ENCODE measurements around the gene HVCN1. TPM values are rescaled to one million over a fixed set of nuclear protein-coding genes. Genes with fewer than 3 reads are reported as not detected.

Gene HVCN1
- total and polyA plus RNA-seq, 10 donors = 46.9 to 114 (median 69.0) TPM

DNA sequence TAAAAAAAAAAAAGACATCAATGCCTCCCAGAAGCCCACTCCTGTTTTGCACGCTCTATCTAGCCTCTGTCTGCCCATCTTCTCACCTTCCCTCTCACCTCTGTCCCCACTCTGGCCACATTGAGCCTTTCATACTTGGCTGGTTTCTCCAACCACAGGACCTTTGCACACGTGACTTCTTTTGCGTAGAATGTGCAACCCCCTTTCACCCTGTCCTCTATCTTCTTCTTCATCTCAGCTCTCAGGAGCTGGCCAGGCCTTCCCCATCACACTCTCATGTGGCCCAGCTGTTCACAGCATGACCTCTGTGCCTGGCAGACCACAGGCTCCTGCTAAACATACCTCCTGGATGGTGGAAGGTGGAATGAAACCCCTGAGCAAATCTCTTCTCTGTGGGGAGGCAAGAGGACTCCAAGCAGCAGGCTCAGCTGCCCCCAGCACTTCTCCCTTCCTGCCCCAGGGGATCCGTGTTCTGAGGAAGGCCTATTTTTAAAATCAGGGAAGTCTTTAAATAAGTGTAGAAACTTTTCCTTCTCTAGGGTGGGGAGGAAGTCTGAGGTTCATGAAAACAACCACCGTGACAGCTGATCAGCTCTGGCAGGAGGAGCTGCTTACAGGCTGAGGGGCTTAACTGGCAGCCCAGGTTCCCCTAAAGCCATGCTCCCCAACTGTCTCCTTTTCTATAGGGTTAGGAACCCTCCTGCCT is 11.6 kb downstream of the HVCN1 start:
- H3K27ac ChIP-seq = peak overlapping the region in 6 of 8 donors; percentile 36 to 80 (median 66)
- WGBS, 5 donors = 27 to 35% (median 31%) methylated on average over 5 of the region's 5 CpGs

DNA sequence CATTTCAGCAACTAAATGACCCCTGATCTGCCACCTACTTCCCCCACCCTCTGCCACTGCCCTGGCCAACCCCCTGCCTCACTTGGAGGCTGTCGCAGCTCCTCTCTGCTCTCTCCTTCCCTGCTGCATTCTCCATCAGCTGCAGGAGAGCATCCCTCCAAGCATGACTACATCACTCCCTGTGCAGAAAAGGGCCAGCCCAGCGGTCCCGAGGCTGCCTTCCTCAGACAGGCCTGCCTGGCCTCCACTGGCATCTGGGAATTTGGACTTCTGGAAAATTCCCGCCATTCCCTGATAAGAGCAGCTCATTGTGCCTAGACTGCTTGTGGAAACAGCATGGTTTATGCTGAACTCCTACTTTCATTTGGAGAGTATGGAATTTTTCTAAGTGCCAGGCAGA is 12.7 kb downstream of the HVCN1 start:
- Histone ChIP-seq H3K27ac (peak overlapping the region in 4 of 8 donors; percentile 46 to 80 (median 66)), H3K27me3 (replicated peaks in 1 of 7) (no peaks in the 10 kb centered on the region), H3K4me3 (no peak overlapping the region), H3K4me1 (peaks cover 20 to 98% (median 73%) of the 10 kb centered on the region in 6 donors), H3K36me3 (peaks cover 0 to 69% (median 2%) of the 10 kb centered on the region in 6 donors), H3K9me3 (peaks cover 0 to 12% (median 2%) of the 10 kb centered on the region in 8 donors)
- 83 to 95% (median 92%) methylated on average over 4 of the region's 4 CpGs for WGBS, 5 donors
- TF ChIP-seq, protein P1, sequence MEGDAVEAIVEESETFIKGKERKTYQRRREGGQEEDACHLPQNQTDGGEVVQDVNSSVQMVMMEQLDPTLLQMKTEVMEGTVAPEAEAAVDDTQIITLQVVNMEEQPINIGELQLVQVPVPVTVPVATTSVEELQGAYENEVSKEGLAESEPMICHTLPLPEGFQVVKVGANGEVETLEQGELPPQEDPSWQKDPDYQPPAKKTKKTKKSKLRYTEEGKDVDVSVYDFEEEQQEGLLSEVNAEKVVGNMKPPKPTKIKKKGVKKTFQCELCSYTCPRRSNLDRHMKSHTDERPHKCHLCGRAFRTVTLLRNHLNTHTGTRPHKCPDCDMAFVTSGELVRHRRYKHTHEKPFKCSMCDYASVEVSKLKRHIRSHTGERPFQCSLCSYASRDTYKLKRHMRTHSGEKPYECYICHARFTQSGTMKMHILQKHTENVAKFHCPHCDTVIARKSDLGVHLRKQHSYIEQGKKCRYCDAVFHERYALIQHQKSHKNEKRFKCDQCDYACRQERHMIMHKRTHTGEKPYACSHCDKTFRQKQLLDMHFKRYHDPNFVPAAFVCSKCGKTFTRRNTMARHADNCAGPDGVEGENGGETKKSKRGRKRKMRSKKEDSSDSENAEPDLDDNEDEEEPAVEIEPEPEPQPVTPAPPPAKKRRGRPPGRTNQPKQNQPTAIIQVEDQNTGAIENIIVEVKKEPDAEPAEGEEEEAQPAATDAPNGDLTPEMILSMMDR (IDR thresholded peaks at IDR 0.05 in 8 of 11, conservative IDR thresholded peaks at IDR 0.05 in 3 of 11) = no peak
- TF ChIP-seq POLR2A (IDR thresholded peaks at IDR 0.05) = no peak
- TF ChIP-seq POLR2AphosphoS5 (IDR thresholded peaks at IDR 0.05) = no peak
- DNase-seq = peak; percentile 70
- intact Hi-C loops (cut with DNase I; ENCODE audit: low total_unique reads) = no loop called here

More for the DNA sequence above, 11.6 kb downstream of the HVCN1 start:
- Histone ChIP-seq H3K36me3 (peaks cover 0 to 69% (median 7%) of the 10 kb centered on the region in 6 donors), H3K4me3 (peak overlapping the region in 4 of 8 donors; percentile 6 to 52 (median 20)), H3K4me1 (peaks cover 20 to 98% (median 67%) of the 10 kb centered on the region in 6 donors), H3K27me3 (replicated peaks in 1 of 7) (no peaks in the 10 kb centered on the region), H3K9me3 (peaks cover 0 to 12% (median 2%) of the 10 kb centered on the region in 8 donors)
- peak; percentile 78 for DNase-seq
- intact Hi-C loops (cut with DNase I; ENCODE audit: low total_unique reads) = no loop called here
- TF ChIP-seq POLR2A (IDR thresholded peaks at IDR 0.05) (no peak), POLR2AphosphoS5 (IDR thresholded peaks at IDR 0.05) (peak in 2 of 3 donors; percentile 44 to 58)
- TF ChIP-seq, protein P1 (IDR thresholded peaks at IDR 0.05 in 8 of 11, conservative IDR thresholded peaks at IDR 0.05 in 3 of 11) = no peak

DNA sequence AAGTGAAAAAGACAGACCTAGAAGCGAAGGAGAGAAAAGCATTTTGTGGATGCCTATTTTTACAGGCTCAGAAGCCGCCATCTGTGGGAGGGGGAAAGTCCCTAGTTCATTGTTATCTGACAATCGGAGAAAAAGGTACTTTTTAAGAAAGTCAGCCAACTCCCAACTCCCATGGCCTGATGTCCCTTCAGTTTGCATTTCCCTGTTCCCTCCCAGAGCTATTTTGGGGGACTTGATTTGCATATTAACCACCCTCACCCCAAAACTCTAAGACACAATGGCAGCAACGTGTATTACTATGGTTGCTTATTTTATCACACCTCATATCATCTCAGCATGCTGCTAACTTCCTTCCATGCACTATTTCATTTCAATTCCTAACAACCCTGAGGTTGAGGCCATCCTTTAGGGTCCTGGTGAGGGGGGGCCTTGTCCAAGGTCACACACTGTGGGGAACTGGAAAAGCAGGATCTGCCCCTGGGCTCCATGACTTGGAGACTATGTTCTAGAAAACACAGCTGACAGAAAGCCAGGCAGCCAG is 18.7 kb downstream of the HVCN1 start:
- TF ChIP-seq POLR2A (IDR thresholded peaks at IDR 0.05) = no peak
- TF ChIP-seq POLR2AphosphoS5 (IDR thresholded peaks at IDR 0.05) = peak in 1 of 3 donors; percentile 37
- H3K4me1 ChIP-seq = peaks cover 23 to 91% (median 62%) of the 10 kb centered on the region in 6 donors
- peak overlapping the region in 7 of 8 donors; percentile 35 to 80 (median 72) for H3K27ac ChIP-seq
- H3K9me3 ChIP-seq = peaks cover 0 to 28% (median 19%) of the 10 kb centered on the region in 8 donors
- H3K36me3 ChIP-seq = peaks cover 0 to 66% (median 7%) of the 10 kb centered on the region in 6 donors
- 15 to 39% (median 31%) methylated on average over 4 of the region's 4 CpGs for WGBS, 5 donors
- H3K4me3 ChIP-seq = peak overlapping the region in 1 of 8 donors; percentile 1
- intact Hi-C loops (cut with DNase I; ENCODE audit: low total_unique reads) = no loop called here
- no peaks in the 10 kb centered on the region for H3K27me3 ChIP-seq (replicated peaks in 1 of 7)
- DNase-seq = peak; percentile 59

DNA sequence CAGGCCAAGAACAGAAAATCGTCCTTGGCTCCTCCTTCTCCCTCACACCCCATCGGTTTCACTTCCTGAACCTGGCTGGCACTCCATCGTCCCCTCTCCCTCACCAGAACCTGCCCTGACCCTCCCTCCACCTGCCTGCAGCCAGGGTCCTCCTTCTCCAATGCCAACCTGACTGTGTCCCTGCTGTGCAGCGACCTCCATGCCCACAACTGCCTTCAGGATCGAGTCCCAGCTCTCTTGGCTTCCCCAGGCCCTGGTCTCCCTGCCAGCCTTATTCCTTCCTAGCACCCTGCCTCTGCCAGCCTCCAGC is 19.8 kb downstream of the HVCN1 start:
- no peaks in the 10 kb centered on the region for H3K27me3 ChIP-seq (replicated peaks in 1 of 7)
- H3K27ac ChIP-seq = peak overlapping the region; percentile 27 to 80 (median 68)
- TF ChIP-seq, protein P1 (IDR thresholded peaks at IDR 0.05 in 8 of 11, conservative IDR thresholded peaks at IDR 0.05 in 3 of 11) = no peak
- TF ChIP-seq POLR2AphosphoS5 (IDR thresholded peaks at IDR 0.05) (peak in 2 of 3 donors; percentile 56 to 60), POLR2A (IDR thresholded peaks at IDR 0.05) (no peak)
- WGBS, 5 donors = 46 to 48% (median 47%) methylated on average over 5 of the region's 5 CpGs
- H3K4me3 ChIP-seq = peak overlapping the region in 2 of 8 donors; percentile 2 to 32
- peaks cover 23 to 86% (median 58%) of the 10 kb centered on the region in 6 donors for H3K4me1 ChIP-seq
- intact Hi-C loops (cut with DNase I; ENCODE audit: low total_unique reads) = no loop called here
- DNase-seq = peak; percentile 78
- H3K36me3 ChIP-seq = peaks cover 0 to 67% (median 9%) of the 10 kb centered on the region in 6 donors
- H3K9me3 ChIP-seq = peaks cover 3 to 30% (median 25%) of the 10 kb centered on the region in 8 donors
